ENCODE measurements around the gene FBXO15.

The FBXO15 gene

DNA sequence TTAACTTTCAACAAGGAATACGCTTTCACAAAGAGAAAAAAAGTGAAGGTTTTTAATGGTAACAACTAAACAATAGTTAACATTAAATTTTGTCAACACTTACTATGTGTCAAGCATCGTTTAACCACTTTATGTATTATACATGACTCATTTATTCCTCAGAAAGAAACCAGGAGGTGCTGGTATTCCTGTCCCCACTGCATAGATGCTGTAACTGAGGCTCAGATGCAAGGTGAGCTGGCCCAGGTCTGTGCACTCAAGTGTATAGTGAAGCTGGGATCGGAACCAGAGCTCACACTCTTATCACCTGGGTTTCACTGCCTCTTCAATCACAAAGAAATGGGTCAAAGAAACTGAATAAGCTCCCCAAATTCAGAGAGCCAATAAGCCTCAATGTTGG lies 16.5 kb downstream of the FBXO15 start:
- H3K4me3 ChIP-seq (ENCODE audit: low read length in 2 of 2) = no peak overlapping the region
- DNase-seq (ENCODE audit: low spot score) = no peak
- H2AK5ac ChIP-seq (ENCODE audit: low read depth, low read length) = no peak overlapping the region
- no peak overlapping the region for H3K4ac ChIP-seq (ENCODE audit: low read length)
- peaks cover 5 to 16% of the 10 kb centered on the region in 2 donors for H3K4me1 ChIP-seq (ENCODE audit: control insufficient read depth in 2 of 2, insufficient read depth in 1 of 2, low read depth in 1 of 2, low read length in 2 of 2)
- no peak overlapping the region for H2BK5ac ChIP-seq (ENCODE audit: low read length)
- H4K8ac ChIP-seq (ENCODE audit: low read depth, low read length) = no peak overlapping the region
- H3K27ac ChIP-seq (replicated peaks; ENCODE audit: low read length) = no peak overlapping the region
- H3K9me3 ChIP-seq (replicated peaks in 1 of 2; ENCODE audit: control insufficient read depth in 2 of 2, insufficient read depth in 1 of 2, low read depth in 1 of 2, low read length in 2 of 2) = no peaks in the 10 kb centered on the region
- WGBS, 2 donors (ENCODE audit: extremely low coverage in 2 of 2, insufficient read length in 2 of 2, insufficient replicate concordance in 1 of 2) = no CpG with 5 or more reads among the region's 3 CpGs
- H2BK120ac ChIP-seq (ENCODE audit: low read depth, low read length) = no peak overlapping the region
- no peak overlapping the region for H2BK12ac ChIP-seq (ENCODE audit: low read length)
- H3K36me3 ChIP-seq (replicated peaks in 1 of 2; ENCODE audit: control insufficient read depth in 2 of 2, insufficient read depth in 2 of 2, low read length in 2 of 2) = no peaks in the 10 kb centered on the region
- no peak overlapping the region for H3K14ac ChIP-seq (ENCODE audit: low read length)
- no peak overlapping the region for H2BK15ac ChIP-seq (ENCODE audit: low read length)
- H3K18ac ChIP-seq (ENCODE audit: low read length) = no peak overlapping the region
- H4K91ac ChIP-seq (ENCODE audit: low read depth, low read length, poor library complexity) = no peak overlapping the region
- no peak overlapping the region for H2AFZ ChIP-seq (ENCODE audit: low read length)
- H3K79me1 ChIP-seq (ENCODE audit: low read depth, low read length) = no peaks in the 10 kb centered on the region
- no peaks in the 10 kb centered on the region for H3K27me3 ChIP-seq (ENCODE audit: control insufficient read depth in 3 of 3, insufficient read depth in 3 of 3, low read depth in 1 of 3, low read length in 3 of 3)
- no peak overlapping the region for H3K9ac ChIP-seq (ENCODE audit: low read depth, low read length, poor library complexity)
- no peak overlapping the region for H3K4me2 ChIP-seq (ENCODE audit: insufficient read depth, low read length, poor library complexity, severe bottlenecking)
- no peak overlapping the region for H3K23ac ChIP-seq (ENCODE audit: low read depth, low read length, poor library complexity)

DNA sequence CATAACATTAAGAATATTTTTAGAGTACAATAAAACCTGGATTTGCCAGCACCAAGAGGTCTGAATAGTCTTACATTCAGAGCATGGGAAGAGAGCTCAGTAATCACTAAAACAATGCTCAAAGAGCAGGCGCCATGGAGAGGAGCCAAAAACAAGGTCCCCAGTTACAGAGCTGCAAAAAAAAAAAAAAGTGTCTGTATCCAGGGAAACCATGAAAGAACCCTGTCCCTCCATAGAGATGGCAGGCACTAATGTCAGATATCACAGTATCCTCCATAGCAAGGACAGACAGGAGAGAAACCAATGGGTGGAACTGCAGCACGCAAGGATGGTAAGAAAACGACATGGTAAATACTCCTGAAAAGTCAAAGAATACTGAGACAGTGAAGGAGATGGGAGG lies 19.5 kb downstream of the FBXO15 start:
- H3K4me1 ChIP-seq (ENCODE audit: control insufficient read depth in 2 of 2, insufficient read depth in 1 of 2, low read depth in 1 of 2, low read length in 2 of 2) = peaks cover 7 to 16% of the 10 kb centered on the region in 2 donors
- no peak overlapping the region for H2BK5ac ChIP-seq (ENCODE audit: low read length)
- H3K79me1 ChIP-seq (ENCODE audit: low read depth, low read length) = no peaks in the 10 kb centered on the region
- no peak overlapping the region for H3K4me3 ChIP-seq (ENCODE audit: low read length in 2 of 2)
- no peak overlapping the region for H3K23ac ChIP-seq (ENCODE audit: low read depth, low read length, poor library complexity)
- H4K91ac ChIP-seq (ENCODE audit: low read depth, low read length, poor library complexity) = no peak overlapping the region
- no peaks in the 10 kb centered on the region for H3K27me3 ChIP-seq (ENCODE audit: control insufficient read depth in 3 of 3, insufficient read depth in 3 of 3, low read depth in 1 of 3, low read length in 3 of 3)
- no peak overlapping the region for H3K9ac ChIP-seq (ENCODE audit: low read depth, low read length, poor library complexity)
- no peak overlapping the region for H3K4ac ChIP-seq (ENCODE audit: low read length)
- H3K4me2 ChIP-seq (ENCODE audit: insufficient read depth, low read length, poor library complexity, severe bottlenecking) = no peak overlapping the region
- WGBS, 2 donors (ENCODE audit: extremely low coverage in 2 of 2, insufficient read length in 2 of 2, insufficient replicate concordance in 1 of 2) = no CpG with 5 or more reads among the region's 3 CpGs
- no peak overlapping the region for H3K27ac ChIP-seq (replicated peaks; ENCODE audit: low read length)
- H2AK5ac ChIP-seq (ENCODE audit: low read depth, low read length) = no peak overlapping the region
- H2BK12ac ChIP-seq (ENCODE audit: low read length) = no peak overlapping the region
- no peak overlapping the region for H2BK15ac ChIP-seq (ENCODE audit: low read length)
- H2AFZ ChIP-seq (ENCODE audit: low read length) = peak overlapping the region; percentile 2
- no peak overlapping the region for H3K14ac ChIP-seq (ENCODE audit: low read length)
- H2BK120ac ChIP-seq (ENCODE audit: low read depth, low read length) = no peak overlapping the region
- no peaks in the 10 kb centered on the region for H3K36me3 ChIP-seq (replicated peaks in 1 of 2; ENCODE audit: control insufficient read depth in 2 of 2, insufficient read depth in 2 of 2, low read length in 2 of 2)
- H4K8ac ChIP-seq (ENCODE audit: low read depth, low read length) = no peak overlapping the region
- no peaks in the 10 kb centered on the region for H3K9me3 ChIP-seq (replicated peaks in 1 of 2; ENCODE audit: control insufficient read depth in 2 of 2, insufficient read depth in 1 of 2, low read depth in 1 of 2, low read length in 2 of 2)
- H3K18ac ChIP-seq (ENCODE audit: low read length) = no peak overlapping the region
- no peak for DNase-seq (ENCODE audit: low spot score)

DNA sequence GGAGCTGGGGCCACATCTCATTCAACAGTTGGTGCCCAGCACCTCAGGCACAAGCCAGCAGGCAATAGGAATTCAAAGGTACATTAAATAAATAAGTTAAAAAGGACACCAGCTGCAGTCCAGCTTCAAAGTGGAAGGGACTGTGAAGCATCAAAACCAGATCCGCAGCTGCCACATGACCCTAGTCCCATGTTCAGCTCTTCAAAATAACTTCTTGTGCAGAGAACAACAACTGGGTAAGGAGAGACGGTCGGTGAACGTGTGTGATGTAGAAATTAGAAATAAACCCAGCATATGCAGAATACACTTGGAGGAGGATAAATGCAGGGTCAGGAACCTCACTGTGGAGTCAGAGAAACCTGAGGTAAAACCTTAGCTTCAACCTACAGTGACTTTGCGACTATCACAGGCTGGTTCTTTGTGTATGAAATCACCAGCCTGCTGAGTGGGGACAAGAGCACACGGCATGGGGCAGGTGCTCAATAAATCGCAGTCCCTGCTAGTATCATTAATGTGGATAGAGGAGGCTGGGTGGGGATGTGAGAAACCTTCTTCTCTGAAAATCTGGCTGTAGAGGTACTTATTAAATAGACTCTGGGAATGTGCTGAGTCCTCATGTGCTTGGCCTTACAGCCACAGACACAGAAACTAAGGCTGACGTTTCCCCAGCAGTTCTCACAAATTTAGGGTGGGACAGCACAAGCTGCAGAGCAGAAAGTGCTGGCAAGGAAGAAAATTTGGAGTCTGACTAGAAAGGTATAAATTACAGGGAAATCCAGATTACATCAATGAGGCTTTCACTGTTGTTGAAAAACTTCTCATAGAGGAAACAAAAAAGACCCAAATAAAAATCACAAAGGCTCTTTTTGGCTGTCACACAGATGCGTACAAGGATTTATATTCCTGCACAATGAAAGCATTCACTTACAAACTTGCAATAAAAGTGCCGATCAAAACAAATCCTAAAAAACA lies 20.7 kb downstream of the FBXO15 start:
- no peak overlapping the region for H3K4me2 ChIP-seq (ENCODE audit: insufficient read depth, low read length, poor library complexity, severe bottlenecking)
- H3K9me3 ChIP-seq (replicated peaks in 1 of 2; ENCODE audit: control insufficient read depth in 2 of 2, insufficient read depth in 1 of 2, low read depth in 1 of 2, low read length in 2 of 2) = no peaks in the 10 kb centered on the region
- H2BK15ac ChIP-seq (ENCODE audit: low read length) = no peak overlapping the region
- no peak overlapping the region for H2AK5ac ChIP-seq (ENCODE audit: low read depth, low read length)
- H3K14ac ChIP-seq (ENCODE audit: low read length) = no peak overlapping the region
- H3K27ac ChIP-seq (replicated peaks; ENCODE audit: low read length) = no peak overlapping the region
- no peak overlapping the region for H2BK5ac ChIP-seq (ENCODE audit: low read length)
- no peaks in the 10 kb centered on the region for H3K79me1 ChIP-seq (ENCODE audit: low read depth, low read length)
- peaks cover 7 to 16% of the 10 kb centered on the region in 2 donors for H3K4me1 ChIP-seq (ENCODE audit: control insufficient read depth in 2 of 2, insufficient read depth in 1 of 2, low read depth in 1 of 2, low read length in 2 of 2)
- no peak for DNase-seq (ENCODE audit: low spot score)
- H3K23ac ChIP-seq (ENCODE audit: low read depth, low read length, poor library complexity) = no peak overlapping the region
- H2BK12ac ChIP-seq (ENCODE audit: low read length) = no peak overlapping the region
- no peak overlapping the region for H3K9ac ChIP-seq (ENCODE audit: low read depth, low read length, poor library complexity)
- H2BK120ac ChIP-seq (ENCODE audit: low read depth, low read length) = no peak overlapping the region
- no peak overlapping the region for H3K4me3 ChIP-seq (ENCODE audit: low read length in 2 of 2)
- no peaks in the 10 kb centered on the region for H3K27me3 ChIP-seq (ENCODE audit: control insufficient read depth in 3 of 3, insufficient read depth in 3 of 3, low read depth in 1 of 3, low read length in 3 of 3)
- no peak overlapping the region for H4K91ac ChIP-seq (ENCODE audit: low read depth, low read length, poor library complexity)
- H3K36me3 ChIP-seq (replicated peaks in 1 of 2; ENCODE audit: control insufficient read depth in 2 of 2, insufficient read depth in 2 of 2, low read length in 2 of 2) = no peaks in the 10 kb centered on the region
- H4K8ac ChIP-seq (ENCODE audit: low read depth, low read length) = no peak overlapping the region
- WGBS, 2 donors (ENCODE audit: extremely low coverage in 2 of 2, insufficient read length in 2 of 2, insufficient replicate concordance in 1 of 2) = no CpG with 5 or more reads among the region's 10 CpGs
- H2AFZ ChIP-seq (ENCODE audit: low read length) = peak overlapping the region; percentile 37
- H3K4ac ChIP-seq (ENCODE audit: low read length) = no peak overlapping the region
- H3K18ac ChIP-seq (ENCODE audit: low read length) = no peak overlapping the region

DNA sequence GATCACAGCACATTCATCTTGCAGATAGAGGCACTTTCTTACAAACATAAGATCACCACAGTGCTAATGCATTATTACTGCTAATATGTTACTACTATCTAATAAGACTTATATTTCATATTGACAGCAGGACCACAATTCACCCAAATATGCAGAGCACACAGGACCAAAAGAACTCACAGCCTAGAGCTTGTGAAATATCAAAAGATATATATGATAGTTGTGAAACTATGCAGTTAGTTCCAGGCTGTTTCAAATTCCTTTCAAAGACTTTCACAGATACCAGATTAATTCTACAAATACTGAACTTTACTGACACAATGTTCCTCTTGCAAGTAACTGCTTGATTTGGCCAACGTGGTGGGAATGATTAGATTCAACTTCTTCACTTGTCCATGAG lies 23.0 kb downstream of the FBXO15 start:
- H3K79me1 ChIP-seq (ENCODE audit: low read depth, low read length) = no peaks in the 10 kb centered on the region
- H3K4ac ChIP-seq (ENCODE audit: low read length) = no peak overlapping the region

More for the DNA sequence above, 23.0 kb downstream of the FBXO15 start:
- Histone ChIP-seq H2AK5ac (ENCODE audit: low read depth, low read length) (no peak overlapping the region), H3K4me2 (ENCODE audit: insufficient read depth, low read length, poor library complexity, severe bottlenecking) (no peak overlapping the region), H2BK120ac (ENCODE audit: low read depth, low read length) (no peak overlapping the region), H2BK12ac (ENCODE audit: low read length) (no peak overlapping the region), H3K27me3 (ENCODE audit: control insufficient read depth in 3 of 3, insufficient read depth in 3 of 3, low read depth in 1 of 3, low read length in 3 of 3) (no peaks in the 10 kb centered on the region), H3K14ac (ENCODE audit: low read length) (no peak overlapping the region), H2BK15ac (ENCODE audit: low read length) (no peak overlapping the region), H3K9ac (ENCODE audit: low read depth, low read length, poor library complexity) (no peak overlapping the region), H3K9me3 (replicated peaks in 1 of 2; ENCODE audit: control insufficient read depth in 2 of 2, insufficient read depth in 1 of 2, low read depth in 1 of 2, low read length in 2 of 2) (no peaks in the 10 kb centered on the region), H3K27ac (replicated peaks; ENCODE audit: low read length) (no peak overlapping the region), H3K18ac (ENCODE audit: low read length) (no peak overlapping the region), H3K4me3 (ENCODE audit: low read length in 2 of 2) (no peak overlapping the region), H2AFZ (ENCODE audit: low read length) (no peak overlapping the region), H3K36me3 (replicated peaks in 1 of 2; ENCODE audit: control insufficient read depth in 2 of 2, insufficient read depth in 2 of 2, low read length in 2 of 2) (no peaks in the 10 kb centered on the region), H4K91ac (ENCODE audit: low read depth, low read length, poor library complexity) (no peak overlapping the region), H2BK5ac (ENCODE audit: low read length) (no peak overlapping the region), H4K8ac (ENCODE audit: low read depth, low read length) (no peak overlapping the region), H3K4me1 (ENCODE audit: control insufficient read depth in 2 of 2, insufficient read depth in 1 of 2, low read depth in 1 of 2, low read length in 2 of 2) (peaks cover 7 to 16% of the 10 kb centered on the region in 2 donors), H3K23ac (ENCODE audit: low read depth, low read length, poor library complexity) (no peak overlapping the region)
- WGBS, 2 donors (ENCODE audit: extremely low coverage in 2 of 2, insufficient read length in 2 of 2, insufficient replicate concordance in 1 of 2) = no CpG with 5 or more reads among the region's 1 CpG
- DNase-seq (ENCODE audit: low spot score) = no peak

Measured in neuronal stem cell (in vitro differentiated cells).